GM10266 (cell line): ENCODE results near the gene SIM2.

Experiments used
- DNase-seq: peaks from one replicate; pipeline ENCODE4 v3.0.0; 2012; ENCODE audit errors: extremely low spot score
- TF ChIP-seq, protein P1 (sequence below): IDR thresholded peaks from 2 replicates; pipeline ENCODE4 v1.5.1; 2012; ENCODE audit warnings: mild to moderate bottlenecking, low read depth; ENCODE audit not compliant: control insufficient read depth, insufficient read depth; ENCODE audit errors: missing control alignments

Gene SIM2

DNA sequence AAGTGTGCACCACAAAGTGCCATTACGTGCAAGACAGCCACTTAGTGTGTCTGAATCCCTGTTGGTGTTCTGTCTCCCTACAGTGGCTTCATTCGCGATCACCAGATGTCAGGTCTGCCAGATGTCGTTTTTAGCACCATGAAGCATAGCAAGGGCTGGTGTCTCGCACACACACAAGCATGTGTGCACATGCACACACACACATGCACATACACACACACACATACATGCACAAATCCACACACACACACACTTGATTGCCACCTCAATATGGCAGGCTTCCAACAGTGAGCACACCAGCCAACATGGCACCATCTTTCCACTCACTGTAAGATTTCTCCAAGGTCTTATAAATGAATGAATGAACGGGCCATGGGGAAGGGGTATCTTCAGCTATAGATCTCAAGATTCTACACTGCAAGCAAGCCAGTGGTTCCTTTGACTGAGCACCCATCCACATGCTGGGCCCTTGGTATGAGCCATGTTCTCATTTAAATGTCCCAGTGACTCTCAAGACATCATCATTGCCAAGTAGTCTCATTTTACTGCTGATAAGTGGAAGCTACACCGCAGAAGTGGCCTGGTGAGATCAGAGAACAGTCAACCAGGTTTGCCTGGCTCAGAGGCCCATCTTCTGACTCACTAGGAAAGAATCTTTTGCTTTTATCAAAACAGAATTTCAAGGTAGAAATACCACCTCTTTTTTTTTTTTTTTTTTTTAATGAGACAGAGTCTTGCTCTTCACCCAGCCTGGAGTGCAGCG, 84.9 kb downstream of the SIM2 start:
- no peak for DNase-seq

DNA sequence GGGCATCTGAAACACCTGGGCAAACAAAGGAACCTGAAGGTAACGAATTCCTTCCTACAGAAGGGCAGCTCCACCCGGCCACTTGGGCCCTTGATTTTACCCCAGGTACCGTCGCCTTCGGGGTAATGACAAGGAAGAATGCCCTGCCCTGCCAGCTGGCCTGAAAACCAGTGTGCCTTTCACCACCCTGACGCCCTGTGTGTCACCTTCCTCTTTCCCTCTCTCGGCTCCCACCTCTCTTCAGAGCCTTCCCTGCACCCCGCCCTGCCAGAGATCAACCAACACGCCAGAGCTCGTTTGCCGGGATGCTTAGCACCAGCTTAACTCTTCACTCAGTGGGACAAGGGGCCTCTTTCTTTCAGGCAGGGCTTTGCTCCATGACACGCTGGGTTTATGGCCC, 86.0 kb downstream of the SIM2 start:
- DNase-seq, result no peak
- TF ChIP-seq, protein P1, sequence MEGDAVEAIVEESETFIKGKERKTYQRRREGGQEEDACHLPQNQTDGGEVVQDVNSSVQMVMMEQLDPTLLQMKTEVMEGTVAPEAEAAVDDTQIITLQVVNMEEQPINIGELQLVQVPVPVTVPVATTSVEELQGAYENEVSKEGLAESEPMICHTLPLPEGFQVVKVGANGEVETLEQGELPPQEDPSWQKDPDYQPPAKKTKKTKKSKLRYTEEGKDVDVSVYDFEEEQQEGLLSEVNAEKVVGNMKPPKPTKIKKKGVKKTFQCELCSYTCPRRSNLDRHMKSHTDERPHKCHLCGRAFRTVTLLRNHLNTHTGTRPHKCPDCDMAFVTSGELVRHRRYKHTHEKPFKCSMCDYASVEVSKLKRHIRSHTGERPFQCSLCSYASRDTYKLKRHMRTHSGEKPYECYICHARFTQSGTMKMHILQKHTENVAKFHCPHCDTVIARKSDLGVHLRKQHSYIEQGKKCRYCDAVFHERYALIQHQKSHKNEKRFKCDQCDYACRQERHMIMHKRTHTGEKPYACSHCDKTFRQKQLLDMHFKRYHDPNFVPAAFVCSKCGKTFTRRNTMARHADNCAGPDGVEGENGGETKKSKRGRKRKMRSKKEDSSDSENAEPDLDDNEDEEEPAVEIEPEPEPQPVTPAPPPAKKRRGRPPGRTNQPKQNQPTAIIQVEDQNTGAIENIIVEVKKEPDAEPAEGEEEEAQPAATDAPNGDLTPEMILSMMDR, result no peak

More for the DNA sequence above, 84.9 kb downstream of the SIM2 start:
- TF ChIP-seq, protein P1, result no peak

DNA sequence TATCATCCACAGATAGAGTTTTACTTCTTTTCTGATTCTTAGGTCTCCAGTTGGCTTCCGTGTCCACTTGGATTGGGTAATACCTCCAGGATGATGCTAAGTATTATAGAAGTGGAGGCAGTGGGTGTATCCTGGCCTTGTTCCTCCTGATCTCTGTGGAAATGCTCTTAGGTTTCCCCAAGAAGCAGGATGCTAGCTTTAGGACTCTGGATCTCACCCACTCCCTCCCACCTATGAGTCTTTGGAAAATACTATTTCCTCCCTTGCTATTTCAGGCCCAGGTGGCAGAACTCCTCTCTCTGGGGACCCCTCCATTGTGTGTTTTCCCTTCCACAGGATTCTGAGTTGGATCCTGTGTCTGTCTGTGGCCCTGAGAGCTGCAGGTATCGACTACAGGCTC, 86.7 kb downstream of the SIM2 start:
- DNase-seq, result no peak
- TF ChIP-seq, protein P1, result no peak

DNA sequence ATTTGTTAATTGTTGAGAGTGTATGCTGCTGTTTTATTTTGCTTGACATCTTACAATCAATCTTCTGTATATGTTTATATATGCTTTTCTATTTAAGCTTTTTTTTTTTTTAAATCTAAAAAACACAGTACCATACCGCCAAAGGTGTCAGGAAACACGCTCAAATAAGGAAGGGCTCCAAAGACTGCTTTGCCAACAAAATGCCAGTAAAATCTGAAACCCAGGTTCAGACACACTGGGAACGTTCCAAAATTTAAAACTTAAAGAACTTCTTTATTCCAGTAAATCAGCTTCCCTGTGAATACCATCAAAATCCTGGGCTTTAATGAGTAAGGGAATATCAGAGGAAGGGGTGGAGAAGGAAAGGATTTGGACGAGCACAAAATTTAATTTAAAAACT, 87.3 kb downstream of the SIM2 start:
- TF ChIP-seq, protein P1, result no peak
- DNase-seq, result no peak

DNA sequence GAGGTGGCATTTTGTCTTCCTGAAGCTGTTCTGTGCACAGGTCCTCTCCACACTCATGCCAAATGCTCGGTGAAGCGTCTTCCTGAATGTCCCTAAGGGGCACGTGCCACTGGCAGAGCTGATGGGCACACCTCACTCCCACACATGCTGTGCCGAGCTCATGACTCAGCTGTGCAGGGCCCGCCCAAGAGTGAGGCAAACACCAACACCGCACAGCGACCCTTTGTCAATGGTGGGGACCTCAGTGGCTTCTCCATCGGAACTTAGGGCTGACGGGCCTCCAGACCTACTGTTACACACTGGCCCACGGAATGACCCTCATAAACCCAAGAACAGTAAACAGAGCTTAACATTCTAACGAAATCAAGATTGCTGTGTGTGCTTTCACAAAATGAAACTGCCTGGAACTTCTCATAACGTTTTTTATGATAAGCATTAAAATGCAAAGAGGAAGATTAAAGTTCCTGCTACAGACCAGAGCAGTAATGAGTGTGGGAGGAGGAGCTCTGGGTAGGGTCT, 89.3 kb downstream of the SIM2 start:
- TF ChIP-seq, protein P1, result no peak
- no peak for DNase-seq

DNA sequence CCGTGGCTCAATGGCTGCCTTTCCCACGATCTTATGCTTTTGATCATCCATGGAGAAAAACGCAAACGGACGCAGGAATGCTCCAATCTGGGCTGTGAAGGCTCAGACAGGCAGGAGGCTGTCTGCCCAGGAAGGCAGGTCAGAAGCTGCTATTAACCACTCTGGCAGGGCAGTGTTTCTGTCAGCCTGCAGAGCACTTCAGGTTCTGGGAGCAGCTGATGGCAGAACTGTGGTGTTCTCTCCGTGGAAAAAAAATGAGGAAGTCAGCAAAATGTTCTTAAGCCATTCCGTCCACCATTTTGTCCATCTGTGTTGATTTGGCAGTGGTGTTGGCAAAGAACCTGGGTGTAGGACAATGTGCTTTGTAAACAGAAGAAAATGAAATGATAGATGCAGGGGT, 91.7 kb downstream of the SIM2 start:
- DNase-seq, result no peak
- TF ChIP-seq, protein P1, result no peak

DNA sequence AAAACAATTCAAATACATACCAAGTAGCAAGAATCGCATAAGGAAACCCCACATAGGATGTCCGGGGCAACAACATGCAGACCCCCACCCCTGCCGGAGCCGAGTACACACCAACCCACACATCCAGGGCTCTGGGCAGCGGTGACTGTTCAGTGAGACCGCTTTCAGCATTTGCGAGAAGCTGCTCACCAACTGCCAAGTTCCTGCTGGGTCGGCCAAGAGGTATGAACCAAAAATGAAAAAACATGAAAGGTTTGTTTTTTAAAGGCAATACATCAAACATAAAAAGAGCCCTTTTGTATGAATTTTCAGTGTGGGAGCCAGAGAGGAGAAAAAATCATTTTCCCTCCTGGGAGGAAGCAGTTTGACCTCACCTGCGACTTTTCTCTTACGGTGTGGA, 92.3 kb downstream of the SIM2 start:
- TF ChIP-seq, protein P1, result no peak
- no peak for DNase-seq
